ENCODE measurements around the gene RMND5A.
"Not testable (repeated sequence)": the region's sequence is repeated elsewhere in the genome, so short reads cannot be mapped to it uniquely, and the experiment has no call there.

The RMND5A gene

DNA sequence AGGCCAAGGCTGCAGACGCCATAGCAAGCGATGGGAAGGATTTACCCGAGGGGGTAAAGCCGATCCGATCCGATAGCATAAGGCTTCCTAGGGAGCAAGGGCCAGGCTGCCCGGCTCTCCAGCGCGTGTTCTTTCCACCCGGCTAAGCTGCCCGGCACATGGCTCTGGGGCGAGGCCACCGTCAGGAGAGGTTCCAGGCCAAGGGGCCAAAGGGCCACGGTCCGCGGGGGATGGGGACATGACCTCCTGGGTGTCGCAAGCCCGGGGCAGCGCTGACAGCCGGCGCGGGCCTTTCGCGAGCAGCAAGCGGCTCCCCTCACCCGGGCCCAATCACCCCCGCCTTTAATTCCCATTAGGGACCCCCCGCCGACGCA, 841 bp upstream of the RMND5A start:
- DNase-seq, result not testable (repeated sequence)

DNA sequence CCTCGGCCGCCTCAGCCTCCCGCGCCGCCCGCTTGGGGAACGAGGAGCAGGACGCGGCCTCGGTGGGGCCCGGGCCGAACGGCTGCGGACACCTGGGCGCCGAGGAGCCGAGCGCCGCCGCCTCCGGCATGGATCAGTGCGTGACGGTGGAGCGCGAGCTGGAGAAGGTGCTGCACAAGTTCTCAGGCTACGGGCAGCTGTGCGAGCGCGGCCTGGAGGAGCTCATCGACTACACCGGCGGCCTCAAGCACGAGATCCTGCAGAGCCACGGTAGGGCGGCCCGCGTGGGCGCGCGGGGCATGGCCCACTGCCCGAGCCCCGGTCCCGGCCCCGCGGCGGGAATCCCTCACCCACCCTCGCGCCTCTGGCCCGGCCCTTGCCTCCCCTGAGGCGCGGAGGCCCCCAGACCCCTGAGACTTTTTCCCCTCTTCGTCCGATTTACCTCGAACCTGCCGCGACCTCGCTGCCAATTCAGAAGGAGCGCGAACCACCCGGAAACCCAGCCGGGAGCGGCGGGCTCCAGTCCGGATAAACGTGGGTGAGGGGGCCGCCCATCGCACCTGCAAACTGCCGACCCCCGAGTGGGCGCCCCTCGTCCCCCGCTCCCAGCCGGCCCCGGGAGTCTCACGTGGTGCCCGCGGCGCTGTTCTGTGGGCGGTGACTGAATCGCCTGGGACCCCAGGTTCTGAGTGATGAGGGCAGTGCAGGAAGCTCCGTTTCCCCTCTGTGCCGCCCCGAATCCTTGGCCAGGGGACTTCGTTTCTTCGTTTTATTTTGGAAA, 639 bp downstream of the RMND5A start:
- not testable (repeated sequence) for DNase-seq

DNA sequence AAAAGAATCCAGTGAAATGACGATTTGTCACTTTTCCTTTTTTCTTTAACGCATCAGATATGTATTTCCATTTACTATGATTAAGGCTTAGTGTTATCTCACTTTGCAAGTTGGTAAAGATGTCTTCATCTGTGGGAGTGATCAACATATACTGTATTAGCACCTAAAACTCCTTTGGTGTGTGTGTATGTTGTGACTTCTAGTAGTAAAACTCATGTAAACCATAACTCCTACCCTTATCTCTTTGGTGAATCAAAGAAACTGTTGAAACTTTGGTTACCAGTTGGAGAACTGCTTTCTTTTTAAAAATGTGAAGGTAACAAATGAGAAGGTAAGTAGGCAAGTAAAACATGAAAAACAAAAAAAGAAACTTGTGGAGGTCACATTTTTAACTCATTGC, 5.6 kb downstream of the RMND5A start:
- DNase-seq, result not testable (repeated sequence)

GRCh38 chr2:86732040-86732525, 12.0 kb downstream of the RMND5A start:
- not testable (repeated sequence) for DNase-seq

GRCh38 chr2:86732837-86733236, 12.7 kb downstream of the RMND5A start:
- not testable (repeated sequence) for DNase-seq

DNA sequence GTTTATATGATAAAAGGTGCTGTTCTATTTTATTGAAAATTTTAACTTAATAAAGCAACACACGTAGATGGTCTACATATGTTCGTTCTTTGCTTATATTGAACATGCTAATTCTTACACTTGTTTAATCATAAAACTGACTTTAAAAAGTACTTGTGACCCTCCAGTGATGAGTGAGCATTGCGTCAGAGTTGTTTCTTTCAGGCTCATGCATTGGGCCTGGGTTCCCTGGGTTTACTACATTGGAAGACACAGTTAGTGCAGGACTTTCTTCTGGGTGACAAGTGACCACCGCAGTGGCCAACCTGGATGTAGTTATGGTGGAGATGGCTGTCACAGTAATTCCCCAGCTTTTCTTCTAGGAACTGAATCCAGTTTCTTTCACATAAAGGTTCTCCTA, 13.4 kb downstream of the RMND5A start:
- not testable (repeated sequence) for DNase-seq

- DNase-seq, result not testable (repeated sequence)
These were observed 14.8 kb downstream of the RMND5A start for GRCh38 chr2:86734896-86735295.

DNA sequence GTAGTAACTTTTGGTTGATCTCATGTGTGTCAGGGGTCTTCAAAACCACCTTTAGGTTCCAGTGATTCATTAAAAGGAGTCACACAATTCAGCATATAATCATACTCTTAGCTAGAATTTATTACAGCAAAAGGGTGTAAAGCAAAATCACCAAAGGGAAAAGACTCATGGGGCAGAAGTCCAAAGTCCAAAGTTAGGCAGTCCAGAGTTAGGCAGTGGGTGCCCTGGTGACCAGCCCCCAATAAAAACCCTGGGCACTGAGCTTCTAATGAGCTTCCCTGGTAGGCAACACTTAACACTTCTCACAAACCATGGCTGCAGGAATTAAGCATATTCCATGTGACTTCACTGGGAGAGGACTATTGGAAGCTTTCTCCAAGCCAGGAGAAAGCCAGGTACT, 19.4 kb downstream of the RMND5A start:
- DNase-seq, result not testable (repeated sequence)

- DNase-seq, result not testable (repeated sequence)
These were observed 19.8 kb downstream of the RMND5A start for GRCh38 chr2:86739889-86740288.

- not testable (repeated sequence) for DNase-seq
These were observed 21.9 kb downstream of the RMND5A start for GRCh38 chr2:86741889-86742498.

DNA sequence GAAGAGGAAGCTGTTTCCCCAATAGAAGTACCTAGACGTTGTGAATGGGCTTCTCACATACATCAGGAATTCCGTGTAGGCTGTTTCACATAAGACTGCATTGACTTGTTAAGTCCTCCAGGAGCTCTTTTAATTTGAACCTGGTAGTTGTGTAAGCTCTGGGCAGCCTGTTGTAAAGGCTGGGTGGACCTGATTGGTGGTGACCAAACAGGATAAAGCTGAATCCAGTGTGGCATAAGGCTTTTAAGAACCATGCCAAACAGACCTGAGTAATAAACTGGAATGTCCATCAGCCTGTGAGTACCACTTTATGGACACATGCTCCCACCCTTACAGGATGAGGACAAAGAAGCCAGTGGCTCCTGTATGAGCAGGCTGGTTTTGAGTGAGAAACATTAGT, 24.1 kb downstream of the RMND5A start:
- DNase-seq, result no peak

GRCh38 chr2:86746939-86747338, 26.8 kb downstream of the RMND5A start:
- DNase-seq, result no peak

DNA sequence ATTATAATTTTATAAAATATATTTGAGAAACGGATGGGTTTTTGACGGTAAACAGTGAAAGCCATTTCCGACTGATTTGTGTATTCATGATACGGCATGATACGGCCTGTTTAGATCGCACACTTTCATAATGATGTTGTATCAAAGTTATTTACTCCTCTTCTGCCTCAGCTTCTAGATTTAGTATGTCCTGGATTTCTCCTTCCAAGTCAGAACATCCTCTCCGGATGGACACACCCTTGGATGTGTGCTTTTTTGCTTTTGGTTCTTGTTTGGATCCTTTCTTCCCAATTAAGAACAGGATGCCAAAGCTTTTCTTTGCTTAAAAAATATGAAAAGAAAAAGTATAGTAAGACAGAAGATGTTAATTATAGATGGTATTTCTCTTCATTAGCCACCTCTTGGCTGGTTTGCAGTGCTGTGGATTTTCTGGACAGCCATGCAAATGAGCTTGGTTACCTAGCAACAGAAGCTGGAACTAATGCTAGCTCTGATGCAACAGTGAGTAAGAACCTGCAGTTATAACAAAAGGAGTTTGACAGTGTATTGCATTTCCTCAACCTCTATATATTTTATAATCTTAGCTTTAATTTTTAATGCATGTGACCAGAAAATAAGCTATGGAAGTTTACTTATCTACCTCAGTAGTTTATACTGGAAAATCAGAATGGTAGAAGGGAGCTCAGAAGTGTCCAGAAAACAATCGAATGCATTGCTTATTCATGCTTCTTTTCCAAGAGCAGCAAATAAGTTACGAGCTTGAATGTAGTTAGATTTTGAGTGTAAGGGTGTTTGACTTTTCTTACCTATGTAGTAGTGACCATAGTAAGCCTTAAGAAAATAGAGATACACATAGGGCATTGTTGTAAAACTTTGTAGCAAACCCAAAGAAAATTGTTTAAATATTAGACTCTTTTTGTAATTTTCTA, 27.9 kb downstream of the RMND5A start:
- no peak for DNase-seq

GRCh38 chr2:86750240-86750839, 30.2 kb downstream of the RMND5A start:
- DNase-seq, result no peak

- DNase-seq, result no peak
These were observed 31.7 kb downstream of the RMND5A start for GRCh38 chr2:86751778-86752177.

DNA sequence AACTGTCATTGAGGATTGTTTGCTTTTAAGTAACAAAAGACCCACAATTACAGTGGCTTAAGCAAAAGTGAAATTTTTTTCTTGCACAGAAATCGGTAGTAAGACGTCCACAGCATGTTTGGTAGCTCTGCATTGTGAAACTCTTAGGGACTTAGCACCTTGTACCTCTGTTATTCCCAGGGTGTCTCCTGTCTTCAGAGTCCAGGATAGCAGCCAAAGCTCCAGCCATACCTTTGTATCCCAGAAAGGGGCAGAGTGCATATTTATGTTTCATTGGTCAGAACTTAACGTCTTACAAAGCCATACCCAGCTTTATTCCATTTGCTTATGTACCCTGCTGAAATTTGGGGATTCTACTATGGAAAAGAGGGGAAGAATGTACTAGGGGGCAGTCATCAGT, 32.8 kb downstream of the RMND5A start:
- DNase-seq, result no peak

- no peak for DNase-seq
These were observed 33.5 kb downstream of the RMND5A start for GRCh38 chr2:86753606-86754005.

GRCh38 chr2:86758405-86758804, 38.3 kb downstream of the RMND5A start:
- no peak for DNase-seq

DNA sequence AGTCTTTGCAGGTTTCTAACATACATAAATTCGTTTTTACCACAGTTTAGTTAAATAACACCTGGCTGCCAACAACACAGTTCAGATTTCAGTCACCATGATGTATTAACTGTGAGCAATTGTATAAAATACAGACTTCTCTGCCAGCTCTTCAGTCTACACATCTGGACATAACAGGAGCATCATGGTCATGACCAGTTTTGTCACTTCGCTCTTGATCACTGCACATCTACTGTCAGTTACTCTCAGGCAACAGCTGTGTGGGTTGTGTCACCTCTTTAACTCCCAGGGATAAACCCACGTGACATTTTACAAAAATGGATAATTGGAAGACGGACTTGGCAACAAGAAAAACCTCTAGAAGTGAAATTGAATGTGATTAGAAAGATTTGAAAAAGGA, 40.3 kb downstream of the RMND5A start:
- DNase-seq, result no peak

DNA sequence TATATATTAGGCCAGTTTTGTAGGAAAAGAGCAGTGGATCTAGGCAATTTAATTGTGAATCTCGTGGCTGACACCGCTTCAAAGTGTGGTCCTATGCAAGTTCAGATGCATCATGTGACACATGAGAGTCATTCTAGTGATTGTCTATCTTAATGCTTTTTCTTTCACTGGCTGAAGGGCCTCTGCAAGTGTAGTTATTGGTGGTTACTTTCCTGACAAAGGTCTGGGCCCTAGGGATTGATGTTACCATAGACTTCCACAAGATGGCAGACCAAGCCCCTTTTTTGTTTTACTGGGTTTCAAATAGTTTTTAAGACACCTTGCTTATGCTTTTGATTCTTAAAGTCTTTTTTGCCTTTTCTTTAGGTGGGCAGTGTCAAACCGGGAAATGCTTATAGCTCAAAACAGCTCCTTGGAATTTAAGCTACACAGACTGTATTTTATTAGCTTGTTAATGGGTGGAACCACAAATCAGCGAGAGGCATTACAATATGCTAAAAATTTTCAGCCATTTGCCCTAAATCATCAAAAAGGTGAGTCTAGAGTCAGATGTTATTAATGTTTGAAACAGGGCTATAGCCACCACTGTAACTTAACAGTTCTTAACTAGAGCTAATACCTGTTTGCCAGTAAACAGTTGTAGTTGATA, 44.7 kb downstream of the RMND5A start:
- no peak for DNase-seq

- no peak for DNase-seq
These were observed 45.2 kb downstream of the RMND5A start for GRCh38 chr2:86765310-86765695.

GRCh38 chr2:86768189-86768949, 48.3 kb downstream of the RMND5A start:
- DNase-seq, result no peak
